CD4-positive, alpha-beta T cell (primary cell): ENCODE data around the gene GPC6. TPM values are rescaled to one million over a fixed set of nuclear protein-coding genes. Genes with fewer than 3 reads are reported as not detected.

ENCODE experiments used
- ATAC-seq: fragments of 200-7000 bp; cut with Tn5 transposase; one replicate; pipeline ENCODE4 v1.10.0; 2022; ENCODE audit warnings: mild to moderate bottlenecking; ENCODE audit not compliant: poor library complexity
- CTCF ChIA-PET: fragments of 350-600 bp; sonication (Branson Sonifier 250); formaldehyde crosslinking; loops from one replicate; lab custom pipeline; 2021; ENCODE audit warnings: antibody characterized with exemption, inconsistent platforms; lab: Charles Lee
- POLR2A ChIA-PET: fragments of 350-600 bp; sonication (Branson Sonifier 250); formaldehyde crosslinking; loops from one replicate; lab custom pipeline; 2021; ENCODE audit warnings: antibody characterized with exemption, inconsistent platforms; lab: Charles Lee
- DNase-seq, 14 experiments: peaks; one replicate each; pipeline ENCODE4 v3.0.0-alpha.2; 2013 to 2020; ENCODE audit warnings: mixed read lengths in 2 of 14
- H3K27ac ChIP-seq, 2 donors: one replicate each; pipeline versions ENCODE4 v1.5.1 to v1.7.0; 2013; ENCODE audit warnings: low read length in 2 of 2, low read depth in 1 of 2, mild to moderate bottlenecking in 1 of 2
- H3K27me3 ChIP-seq, 2 experiments: 1 replicate in 1 of 2; 2 replicates in 1 of 2; pipeline versions ENCODE4 v1.6.1 to v1.7.0; 2013; ENCODE audit warnings: low read length in 2 of 2, control low read depth in 1 of 2, mild to moderate bottlenecking in 1 of 2, moderate library complexity in 1 of 2; ENCODE audit not compliant: insufficient read depth in 2 of 2, control insufficient read depth in 1 of 2
- H3K36me3 ChIP-seq: one replicate; pipeline ENCODE4 v1.6.1; 2013; ENCODE audit warnings: low read length, control low read depth; ENCODE audit not compliant: insufficient read depth
- H3K4me1 ChIP-seq: one replicate; pipeline ENCODE4 v1.6.1; 2013; ENCODE audit warnings: low read length, control low read depth; ENCODE audit not compliant: insufficient read depth
- H3K4me3 ChIP-seq: one replicate; pipeline ENCODE4 v1.5.1; 2013; ENCODE audit warnings: mild to moderate bottlenecking, low read length, moderate library complexity
- H3K9me3 ChIP-seq, 2 experiments: 1 replicate in 1 of 2; 2 replicates in 1 of 2; pipeline versions ENCODE4 v1.6.1 to v1.7.0; 2013; ENCODE audit warnings: low read length in 2 of 2, mild to moderate bottlenecking in 2 of 2, control low read depth in 1 of 2, moderate library complexity in 1 of 2; ENCODE audit not compliant: control insufficient read depth in 1 of 2, insufficient read depth in 1 of 2
- H3K27ac Mint-ChIP-seq: one replicate; pipeline ENCODE4 v1.8.0; 2020; ENCODE audit warnings: mixed read lengths
- H3K27me3 Mint-ChIP-seq: one replicate; pipeline ENCODE4 v1.8.0; 2021; ENCODE audit warnings: mixed read lengths
- H3K36me3 Mint-ChIP-seq: one replicate; pipeline ENCODE4 v1.8.0; 2021; ENCODE audit warnings: low read depth, mixed read lengths
- H3K4me1 Mint-ChIP-seq: one replicate; pipeline ENCODE4 v1.8.0; 2021; ENCODE audit warnings: low read depth, mixed read lengths
- H3K4me3 Mint-ChIP-seq: one replicate; pipeline ENCODE4 v1.8.0; 2020; ENCODE audit warnings: mild to moderate bottlenecking, mixed read lengths
- H3K9me3 Mint-ChIP-seq: one replicate; pipeline ENCODE4 v1.8.0; 2020; ENCODE audit warnings: mixed read lengths
- CTCF ChIP-seq: fragments of 200-600 bp; IDR thresholded peaks from one replicate; pipeline ENCODE4 v1.8.0; 2022; ENCODE audit warnings: antibody characterized with exemption, mild to moderate bottlenecking
- intact Hi-C, 2 experiments: fragments of 100-400 bp; cut with DNase I in 1 of 2; cut with micrococcal nuclease in 1 of 2; formaldehyde crosslinking; loops; one replicate each; pipeline versions ENCODE4 v1.15.1 to v1.9.0; 2023 to 2025; cut with DNase I, micrococcal nuclease
- total RNA-seq, 174 experiments: library from RNA in 2 of 174; stranded (reverse) in 2 of 174; gene quantifications; one replicate each; pipeline ENCODE4 v1.2.3 and lab custom pipeline; 2021 to 2026

GPC6 gene
- total RNA-seq, 2 experiments from 2014 or later: not detected

GRCh38 chr13:94333131-94333820 is 1106.7 kb downstream of the GPC6 start:
- Histone ChIP-seq H3K4me1 (peaks cover 29% of the 10 kb centered on the region), H3K36me3 (no peaks in the 10 kb centered on the region), H3K4me3 (no peak overlapping the region), H3K9me3 (no peaks in the 10 kb centered on the region), H3K27me3 (peaks cover 0 to 4% of the 10 kb centered on the region in 2 experiments), H3K27ac (no peak overlapping the region)
- CTCF ChIA-PET: no interaction called here
- Mint-ChIP-seq H3K36me3 (no peaks in the 10 kb centered on the region), H3K9me3 (no peaks in the 10 kb centered on the region), H3K4me3 (no peak overlapping the region), H3K27me3 (peaks cover 63% of the 10 kb centered on the region), H3K4me1 (peaks cover 27% of the 10 kb centered on the region), H3K27ac (no peak overlapping the region)
- TF ChIP-seq CTCF: no peak
- intact Hi-C loops: loop anchor here in 1 of 2 experiments (10.0 kb wide), 1 partner anchor 1342 kb away; the partner anchor contains the start of gene DNAJC3
- DNase-seq: no peak
- ATAC-seq: no peak
- POLR2A ChIA-PET: no interaction called here

GRCh38 chr13:94335761-94336526 is 1109.3 kb downstream of the GPC6 start:
- no peaks in the 10 kb centered on the region for H3K9me3 Mint-ChIP-seq
- Histone ChIP-seq H3K9me3 (no peaks in the 10 kb centered on the region), H3K36me3 (no peaks in the 10 kb centered on the region), H3K4me1 (peaks cover 5% of the 10 kb centered on the region), H3K27ac (no peak overlapping the region), H3K27me3 (peaks cover 0 to 4% of the 10 kb centered on the region in 2 experiments), H3K4me3 (no peak overlapping the region)
- intact Hi-C loops: loop anchor here in 1 of 2 experiments (10.0 kb wide), 1 partner anchor 1339 kb away; the partner anchor contains the start of gene DNAJC3
- ATAC-seq (no peak), DNase-seq (no peak)
- no peak overlapping the region for H3K4me3 Mint-ChIP-seq
- ChIA-PET POLR2A (no interaction called here), CTCF (no interaction called here)
- H3K4me1 Mint-ChIP-seq: peaks cover 6% of the 10 kb centered on the region
- H3K36me3 Mint-ChIP-seq: no peaks in the 10 kb centered on the region
- peaks cover 55% of the 10 kb centered on the region for H3K27me3 Mint-ChIP-seq
- H3K27ac Mint-ChIP-seq: no peak overlapping the region
- TF ChIP-seq CTCF: no peak

- no peak overlapping the region for H3K4me3 Mint-ChIP-seq
- Histone ChIP-seq H3K27me3 (no peaks in the 10 kb centered on the region), H3K27ac (no peak overlapping the region), H3K9me3 (no peaks in the 10 kb centered on the region), H3K4me3 (no peak overlapping the region), H3K4me1 (no peaks in the 10 kb centered on the region), H3K36me3 (no peaks in the 10 kb centered on the region)
- POLR2A ChIA-PET: no interaction called here
- CTCF ChIA-PET: no interaction called here
- no peak for ATAC-seq
- no peaks in the 10 kb centered on the region for H3K4me1 Mint-ChIP-seq
- no peak overlapping the region for H3K27ac Mint-ChIP-seq
- H3K9me3 Mint-ChIP-seq: no peaks in the 10 kb centered on the region
- H3K27me3 Mint-ChIP-seq: peaks cover 26% of the 10 kb centered on the region
- no peaks in the 10 kb centered on the region for H3K36me3 Mint-ChIP-seq
- intact Hi-C loops: loop anchor here in 1 of 2 experiments (10.0 kb wide), 1 partner anchor 1336 kb away; the partner anchor contains the start of gene DNAJC3
- no peak for DNase-seq
- TF ChIP-seq CTCF: no peak
Measured at GRCh38 chr13:94339116-94339687, 1112.6 kb downstream of the GPC6 start.
